HUES6 (cell line): ENCODE results near the gene ZSCAN12.
"Not testable (repeated sequence)": the region's sequence is repeated elsewhere in the genome, so short reads cannot be mapped to it uniquely, and the experiment has no call there.

Experiments
- H3K27ac ChIP-seq: 2 replicates; pipeline ENCODE4 v1.7.0; 2013; ENCODE audit warnings: low read depth, mild to moderate bottlenecking, low read length, inconsistent platforms
- H3K27me3 ChIP-seq: 2 replicates; pipeline ENCODE4 v1.6.1; 2013; ENCODE audit warnings: low read length; ENCODE audit not compliant: control insufficient read depth, insufficient read depth
- H3K36me3 ChIP-seq: 2 replicates; pipeline ENCODE4 v1.6.1; 2013; ENCODE audit warnings: low read length; ENCODE audit not compliant: control insufficient read depth, insufficient read depth
- H3K4me1 ChIP-seq: 2 replicates; pipeline ENCODE4 v1.6.1; 2013; ENCODE audit warnings: low read length; ENCODE audit not compliant: control insufficient read depth, insufficient read depth
- H3K4me3 ChIP-seq: 2 replicates; pipeline ENCODE4 v1.5.1; 2013; ENCODE audit warnings: low read depth, low read length
- H3K9ac ChIP-seq: one replicate; pipeline ENCODE4 v1.6.1; 2013; ENCODE audit warnings: mild to moderate bottlenecking, low read length
- H3K9me3 ChIP-seq: 2 replicates; pipeline ENCODE4 v1.6.1; 2013; ENCODE audit warnings: low read depth, low read length; ENCODE audit not compliant: control insufficient read depth, insufficient read depth

The ZSCAN12 gene

GRCh38 chr6:28399350-28400121, at the start of gene ZSCAN12:
TSS of gene ZSCAN12 (minus strand) at chr6:28399747. CDS start at chr6:28398405, 1,342 bp downstream.
- H3K9me3 ChIP-seq, result no peaks in the 10 kb centered on the region
- peaks cover 27% of the 10 kb centered on the region for H3K36me3 ChIP-seq
- peaks cover 20% of the 10 kb centered on the region for H3K27me3 ChIP-seq
- H3K9ac ChIP-seq, result peak within 1 kb of the TSS; percentile 99
- H3K27ac ChIP-seq, result peak within 1 kb of the TSS; percentile 90
- H3K4me3 ChIP-seq, result peak within 1 kb of the TSS; percentile 94
- peaks cover 18% of the 10 kb centered on the region for H3K4me1 ChIP-seq

GRCh38 chr6:28449056-28449455, 49.5 kb upstream of the ZSCAN12 start:
- Histone ChIP-seq H3K9ac (no peak overlapping the region), H3K27me3 (peaks cover 3% of the 10 kb centered on the region; the same call in 1 of the 2 replicates), H3K4me3 (no peak overlapping the region), H3K27ac (no peak overlapping the region), H3K4me1 (no peaks in the 10 kb centered on the region), H3K36me3 (no peaks in the 10 kb centered on the region), H3K9me3 (no peaks in the 10 kb centered on the region)

- H3K27me3 ChIP-seq, H3K9me3 ChIP-seq, H3K27ac ChIP-seq, H3K36me3 ChIP-seq, H3K4me1 ChIP-seq: not testable (repeated sequence)
- H3K9ac ChIP-seq, result peak overlapping the region; percentile 60
- H3K4me3 ChIP-seq, result peak overlapping the region; percentile 82
Measured at GRCh38 chr6:28447512-28447906, 48.0 kb upstream of the ZSCAN12 start.

- Histone ChIP-seq H3K4me3 (peak overlapping the region; percentile 82), H3K9me3 (no peaks in the 10 kb centered on the region), H3K36me3 (no peaks in the 10 kb centered on the region), H3K27ac (0 out of 2 replicates have a peak overlapping the region, but pooled peaks have one; percentile 15), H3K9ac (peak overlapping the region; percentile 60), H3K27me3 (peaks cover 3% of the 10 kb centered on the region; the same call in 1 of the 2 replicates), H3K4me1 (no peaks in the 10 kb centered on the region)
Measured at GRCh38 chr6:28446818-28447511, 47.4 kb upstream of the ZSCAN12 start.

GRCh38 chr6:28444759-28445158, 45.2 kb upstream of the ZSCAN12 start:
- not testable (repeated sequence) for H3K4me1 ChIP-seq, H3K27ac ChIP-seq, H3K9me3 ChIP-seq, H3K4me3 ChIP-seq, H3K36me3 ChIP-seq, H3K9ac ChIP-seq, H3K27me3 ChIP-seq

GRCh38 chr6:28443112-28443773, 43.7 kb upstream of the ZSCAN12 start, which contains the start of gene ZSCAN23:
TSS of gene ZSCAN23 (minus strand) at chr6:28443491. CDS start at chr6:28436266, 7,225 bp downstream.
- peak within 1 kb of the TSS; percentile 56 for H3K27ac ChIP-seq
- no peaks in the 10 kb centered on the region for H3K27me3 ChIP-seq
- no peaks in the 10 kb centered on the region for H3K4me1 ChIP-seq
- H3K36me3 ChIP-seq, result peaks cover 3% of the 10 kb centered on the region; the same call in 1 of the 2 replicates
- H3K9me3 ChIP-seq, result no peaks in the 10 kb centered on the region
- peak within 1 kb of the TSS; percentile 86 for H3K4me3 ChIP-seq
- H3K9ac ChIP-seq, result peak within 1 kb of the TSS; percentile 79

GRCh38 chr6:28442586-28442985, 43.0 kb upstream of the ZSCAN12 start:
- Histone ChIP-seq H3K9me3 (no peaks in the 10 kb centered on the region), H3K9ac (peak overlapping the region; percentile 79), H3K4me1 (no peaks in the 10 kb centered on the region), H3K36me3 (peaks cover 3% of the 10 kb centered on the region; the same call in 1 of the 2 replicates), H3K27ac (peak overlapping the region; percentile 56), H3K27me3 (no peaks in the 10 kb centered on the region), H3K4me3 (peak overlapping the region; percentile 86)

- no peak overlapping the region for H3K9ac ChIP-seq
- H3K36me3 ChIP-seq, result peaks cover 45% of the 10 kb centered on the region
- no peaks in the 10 kb centered on the region for H3K4me1 ChIP-seq
- H3K9me3 ChIP-seq, result no peaks in the 10 kb centered on the region
- no peaks in the 10 kb centered on the region for H3K27me3 ChIP-seq
- no peak overlapping the region for H3K27ac ChIP-seq
- H3K4me3 ChIP-seq, result no peak overlapping the region
Measured at GRCh38 chr6:28436404-28436803, 36.9 kb upstream of the ZSCAN12 start.

- no peaks in the 10 kb centered on the region for H3K9me3 ChIP-seq
- H3K4me3 ChIP-seq, result no peak overlapping the region
- no peaks in the 10 kb centered on the region for H3K27me3 ChIP-seq
- no peaks in the 10 kb centered on the region for H3K4me1 ChIP-seq
- no peak overlapping the region for H3K9ac ChIP-seq
- H3K27ac ChIP-seq, result no peak overlapping the region
- peaks cover 57% of the 10 kb centered on the region for H3K36me3 ChIP-seq
Measured at GRCh38 chr6:28433119-28433518, 33.6 kb upstream of the ZSCAN12 start.

GRCh38 chr6:28429781-28430180, 30.2 kb upstream of the ZSCAN12 start:
- Histone ChIP-seq H3K27me3 (no peaks in the 10 kb centered on the region), H3K4me1 (no peaks in the 10 kb centered on the region), H3K9ac (no peak overlapping the region), H3K9me3 (no peaks in the 10 kb centered on the region), H3K4me3 (no peak overlapping the region), H3K36me3 (peaks cover 62% of the 10 kb centered on the region), H3K27ac (no peak overlapping the region)
